ENCODE data around the gene SLC1A1.

DNA sequence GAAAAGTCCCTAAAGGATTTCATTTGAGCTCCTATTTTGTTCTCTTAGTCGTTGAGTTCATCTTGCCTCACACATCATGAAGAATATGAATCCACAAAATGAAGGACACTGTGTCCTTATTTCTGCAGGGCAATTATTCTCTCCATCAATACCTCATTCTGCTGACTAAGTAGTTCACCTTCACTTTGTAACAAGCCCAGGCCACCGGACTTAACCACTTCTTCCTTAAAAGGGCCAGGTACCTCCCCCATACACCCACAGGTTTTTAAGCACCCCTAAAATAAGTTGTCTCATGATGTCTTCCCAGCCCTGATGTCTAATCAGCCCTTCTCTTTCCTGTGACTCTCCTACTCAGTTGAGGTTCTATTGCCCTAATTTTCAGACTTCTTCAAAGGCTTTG lies 104.7 kb downstream of the SLC1A1 start:
- TF ChIP-seq, protein P1, sequence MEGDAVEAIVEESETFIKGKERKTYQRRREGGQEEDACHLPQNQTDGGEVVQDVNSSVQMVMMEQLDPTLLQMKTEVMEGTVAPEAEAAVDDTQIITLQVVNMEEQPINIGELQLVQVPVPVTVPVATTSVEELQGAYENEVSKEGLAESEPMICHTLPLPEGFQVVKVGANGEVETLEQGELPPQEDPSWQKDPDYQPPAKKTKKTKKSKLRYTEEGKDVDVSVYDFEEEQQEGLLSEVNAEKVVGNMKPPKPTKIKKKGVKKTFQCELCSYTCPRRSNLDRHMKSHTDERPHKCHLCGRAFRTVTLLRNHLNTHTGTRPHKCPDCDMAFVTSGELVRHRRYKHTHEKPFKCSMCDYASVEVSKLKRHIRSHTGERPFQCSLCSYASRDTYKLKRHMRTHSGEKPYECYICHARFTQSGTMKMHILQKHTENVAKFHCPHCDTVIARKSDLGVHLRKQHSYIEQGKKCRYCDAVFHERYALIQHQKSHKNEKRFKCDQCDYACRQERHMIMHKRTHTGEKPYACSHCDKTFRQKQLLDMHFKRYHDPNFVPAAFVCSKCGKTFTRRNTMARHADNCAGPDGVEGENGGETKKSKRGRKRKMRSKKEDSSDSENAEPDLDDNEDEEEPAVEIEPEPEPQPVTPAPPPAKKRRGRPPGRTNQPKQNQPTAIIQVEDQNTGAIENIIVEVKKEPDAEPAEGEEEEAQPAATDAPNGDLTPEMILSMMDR (IDR thresholded peaks at IDR 0.05; ENCODE audit: low read length) = no peak
- TF ChIP-seq EZH2 (IDR thresholded peaks at IDR 0.05; ENCODE audit: borderline replicate concordance, low read length) = no peak

All from OCI-LY1 (cell line).